HL-60 (cell line): ENCODE measurements around the gene GJC1.

Source experiments
- DNase-seq, 2 experiments: peaks; one replicate each; pipeline ENCODE4 v3.0.0-alpha.2; 2010 to 2020; ENCODE audit warnings: low read depth in 1 of 2, low spot score in 1 of 2
- H3K27ac ChIP-seq: fragments of 250-450 bp; sonication (Bioruptor Pico); replicated peaks from 2 replicates; pipeline ENCODE4 v1.5.1; 2020; ENCODE audit warnings: mild to moderate bottlenecking, moderate library complexity
- H3K27me3 ChIP-seq: fragments of 250-450 bp; sonication (Bioruptor Pico); 2 replicates; pipeline ENCODE4 v1.5.1; 2021; ENCODE audit warnings: mild to moderate bottlenecking, moderate library complexity; ENCODE audit not compliant: insufficient read depth, poor library complexity, severe bottlenecking
- H3K4me3 ChIP-seq: replicated peaks from 2 replicates; pipeline ENCODE4 v1.5.1; 2011; ENCODE audit warnings: mild to moderate bottlenecking, control low read depth, low read length; ENCODE audit not compliant: insufficient read depth
- GABPA ChIP-seq: IDR thresholded peaks from 2 replicates; pipeline ENCODE4 v1.6.1; 2012; ENCODE audit warnings: low read depth
- POLR2AphosphoS5 ChIP-seq: IDR thresholded peaks from 2 replicates; pipeline ENCODE4 v1.6.1; 2012; ENCODE audit warnings: low read depth
- SPI1 ChIP-seq: IDR thresholded peaks from 2 replicates; pipeline ENCODE4 v1.6.1; 2012; ENCODE audit warnings: low read depth, mild to moderate bottlenecking, borderline replicate concordance
- TF ChIP-seq, protein P1 (sequence below): IDR thresholded peaks from one replicate; pipeline ENCODE4 v1.5.1; 2011; ENCODE audit warnings: low read length, control low read depth, inconsistent platforms; ENCODE audit not compliant: insufficient read depth
- TF ChIP-seq, protein P2 (sequence below): IDR thresholded peaks from 2 replicates; pipeline ENCODE4 v1.6.1; 2012; ENCODE audit warnings: low read depth; ENCODE audit not compliant: insufficient replicate concordance

The GJC1 gene

DNA sequence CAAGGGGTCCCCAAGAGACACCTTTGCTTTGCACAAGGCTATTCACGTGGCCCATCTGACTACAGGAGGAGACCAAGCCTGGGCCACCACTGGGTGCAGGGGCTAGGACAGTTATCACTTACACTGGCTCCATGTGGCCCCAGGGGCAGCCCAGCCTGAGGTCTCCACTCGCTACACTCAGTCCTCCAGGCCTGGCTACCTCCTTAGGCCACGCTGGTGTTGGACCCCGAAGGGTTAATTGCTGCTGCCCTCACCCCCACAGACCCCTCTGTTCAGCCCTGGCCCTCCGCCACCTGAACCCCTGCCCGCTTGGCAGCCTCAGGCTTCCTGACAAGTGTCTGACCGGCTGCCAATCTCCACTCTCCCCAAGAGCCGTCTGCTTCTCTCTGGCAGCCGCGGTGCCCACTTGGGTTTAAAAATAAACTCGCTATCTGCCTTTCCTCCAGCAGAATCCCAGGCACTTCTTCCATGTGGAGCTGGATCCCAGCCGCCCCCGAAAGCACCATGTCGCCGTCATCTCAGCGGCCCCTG lies 43.5 kb downstream of the GJC1 start:
- Histone ChIP-seq H3K27ac (no peak overlapping the region), H3K27me3 (no peaks in the 10 kb centered on the region), H3K4me3 (no peak overlapping the region)
- TF ChIP-seq, protein P1, sequence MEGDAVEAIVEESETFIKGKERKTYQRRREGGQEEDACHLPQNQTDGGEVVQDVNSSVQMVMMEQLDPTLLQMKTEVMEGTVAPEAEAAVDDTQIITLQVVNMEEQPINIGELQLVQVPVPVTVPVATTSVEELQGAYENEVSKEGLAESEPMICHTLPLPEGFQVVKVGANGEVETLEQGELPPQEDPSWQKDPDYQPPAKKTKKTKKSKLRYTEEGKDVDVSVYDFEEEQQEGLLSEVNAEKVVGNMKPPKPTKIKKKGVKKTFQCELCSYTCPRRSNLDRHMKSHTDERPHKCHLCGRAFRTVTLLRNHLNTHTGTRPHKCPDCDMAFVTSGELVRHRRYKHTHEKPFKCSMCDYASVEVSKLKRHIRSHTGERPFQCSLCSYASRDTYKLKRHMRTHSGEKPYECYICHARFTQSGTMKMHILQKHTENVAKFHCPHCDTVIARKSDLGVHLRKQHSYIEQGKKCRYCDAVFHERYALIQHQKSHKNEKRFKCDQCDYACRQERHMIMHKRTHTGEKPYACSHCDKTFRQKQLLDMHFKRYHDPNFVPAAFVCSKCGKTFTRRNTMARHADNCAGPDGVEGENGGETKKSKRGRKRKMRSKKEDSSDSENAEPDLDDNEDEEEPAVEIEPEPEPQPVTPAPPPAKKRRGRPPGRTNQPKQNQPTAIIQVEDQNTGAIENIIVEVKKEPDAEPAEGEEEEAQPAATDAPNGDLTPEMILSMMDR, result no peak
- TF ChIP-seq, protein P2, sequence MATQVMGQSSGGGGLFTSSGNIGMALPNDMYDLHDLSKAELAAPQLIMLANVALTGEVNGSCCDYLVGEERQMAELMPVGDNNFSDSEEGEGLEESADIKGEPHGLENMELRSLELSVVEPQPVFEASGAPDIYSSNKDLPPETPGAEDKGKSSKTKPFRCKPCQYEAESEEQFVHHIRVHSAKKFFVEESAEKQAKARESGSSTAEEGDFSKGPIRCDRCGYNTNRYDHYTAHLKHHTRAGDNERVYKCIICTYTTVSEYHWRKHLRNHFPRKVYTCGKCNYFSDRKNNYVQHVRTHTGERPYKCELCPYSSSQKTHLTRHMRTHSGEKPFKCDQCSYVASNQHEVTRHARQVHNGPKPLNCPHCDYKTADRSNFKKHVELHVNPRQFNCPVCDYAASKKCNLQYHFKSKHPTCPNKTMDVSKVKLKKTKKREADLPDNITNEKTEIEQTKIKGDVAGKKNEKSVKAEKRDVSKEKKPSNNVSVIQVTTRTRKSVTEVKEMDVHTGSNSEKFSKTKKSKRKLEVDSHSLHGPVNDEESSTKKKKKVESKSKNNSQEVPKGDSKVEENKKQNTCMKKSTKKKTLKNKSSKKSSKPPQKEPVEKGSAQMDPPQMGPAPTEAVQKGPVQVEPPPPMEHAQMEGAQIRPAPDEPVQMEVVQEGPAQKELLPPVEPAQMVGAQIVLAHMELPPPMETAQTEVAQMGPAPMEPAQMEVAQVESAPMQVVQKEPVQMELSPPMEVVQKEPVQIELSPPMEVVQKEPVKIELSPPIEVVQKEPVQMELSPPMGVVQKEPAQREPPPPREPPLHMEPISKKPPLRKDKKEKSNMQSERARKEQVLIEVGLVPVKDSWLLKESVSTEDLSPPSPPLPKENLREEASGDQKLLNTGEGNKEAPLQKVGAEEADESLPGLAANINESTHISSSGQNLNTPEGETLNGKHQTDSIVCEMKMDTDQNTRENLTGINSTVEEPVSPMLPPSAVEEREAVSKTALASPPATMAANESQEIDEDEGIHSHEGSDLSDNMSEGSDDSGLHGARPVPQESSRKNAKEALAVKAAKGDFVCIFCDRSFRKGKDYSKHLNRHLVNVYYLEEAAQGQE, result no peak
- no peak for TF ChIP-seq SPI1
- TF ChIP-seq POLR2AphosphoS5, result no peak
- TF ChIP-seq GABPA, result no peak
- DNase-seq, result no peak

DNA sequence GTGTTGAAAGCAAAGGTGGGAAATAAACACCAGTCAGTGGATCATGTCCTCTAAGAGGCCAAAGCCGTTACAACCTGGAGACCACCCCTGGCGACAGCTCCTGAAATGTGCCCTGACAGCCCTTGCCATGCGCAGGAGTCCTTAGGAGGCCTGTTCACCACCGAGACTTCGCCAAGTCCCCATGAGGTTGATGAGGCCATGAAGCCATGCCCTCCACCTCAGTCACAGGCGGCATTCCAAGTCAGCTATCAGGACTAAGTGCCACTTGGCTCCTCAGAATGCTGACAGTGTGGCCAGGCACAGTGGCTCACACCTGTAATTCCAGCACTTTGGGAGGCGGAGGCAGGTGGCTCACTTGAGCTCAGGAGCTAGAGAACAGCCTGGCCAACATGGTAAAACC lies 44.2 kb downstream of the GJC1 start:
- TF ChIP-seq, protein P2, result no peak
- no peak for TF ChIP-seq SPI1
- TF ChIP-seq GABPA, result no peak
- no peak for TF ChIP-seq POLR2AphosphoS5
- TF ChIP-seq, protein P1, result no peak
- no peak overlapping the region for H3K27ac ChIP-seq
- no peak overlapping the region for H3K4me3 ChIP-seq
- DNase-seq, result no peak
- H3K27me3 ChIP-seq, result no peaks in the 10 kb centered on the region

DNA sequence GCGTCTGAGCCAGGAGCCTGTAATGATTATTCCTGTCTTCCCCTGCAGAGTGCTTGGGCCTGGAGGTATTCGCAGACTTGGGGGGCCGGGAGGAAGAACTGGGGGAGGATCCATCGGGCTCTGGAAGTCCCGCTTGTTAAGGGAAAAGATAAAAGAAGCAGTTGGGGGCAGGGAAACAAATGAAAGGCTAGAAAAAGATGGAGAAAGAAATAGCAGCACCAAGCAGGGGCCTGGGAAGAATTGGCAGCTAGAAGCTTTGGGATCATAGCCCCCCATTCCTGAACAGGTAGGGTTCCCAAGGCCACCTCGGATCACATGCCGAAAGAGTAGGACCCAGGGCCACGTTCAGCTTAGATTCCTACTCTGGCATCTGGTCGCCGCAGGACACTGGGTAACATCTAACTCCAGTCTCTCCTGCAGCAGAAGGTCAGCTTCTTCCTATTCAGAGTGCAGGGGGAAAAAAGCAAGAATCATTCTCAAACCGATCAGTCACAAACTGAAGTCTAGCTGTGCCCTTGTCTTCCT lies 47.7 kb downstream of the GJC1 start:
- no peak overlapping the region for H3K4me3 ChIP-seq

DNA sequence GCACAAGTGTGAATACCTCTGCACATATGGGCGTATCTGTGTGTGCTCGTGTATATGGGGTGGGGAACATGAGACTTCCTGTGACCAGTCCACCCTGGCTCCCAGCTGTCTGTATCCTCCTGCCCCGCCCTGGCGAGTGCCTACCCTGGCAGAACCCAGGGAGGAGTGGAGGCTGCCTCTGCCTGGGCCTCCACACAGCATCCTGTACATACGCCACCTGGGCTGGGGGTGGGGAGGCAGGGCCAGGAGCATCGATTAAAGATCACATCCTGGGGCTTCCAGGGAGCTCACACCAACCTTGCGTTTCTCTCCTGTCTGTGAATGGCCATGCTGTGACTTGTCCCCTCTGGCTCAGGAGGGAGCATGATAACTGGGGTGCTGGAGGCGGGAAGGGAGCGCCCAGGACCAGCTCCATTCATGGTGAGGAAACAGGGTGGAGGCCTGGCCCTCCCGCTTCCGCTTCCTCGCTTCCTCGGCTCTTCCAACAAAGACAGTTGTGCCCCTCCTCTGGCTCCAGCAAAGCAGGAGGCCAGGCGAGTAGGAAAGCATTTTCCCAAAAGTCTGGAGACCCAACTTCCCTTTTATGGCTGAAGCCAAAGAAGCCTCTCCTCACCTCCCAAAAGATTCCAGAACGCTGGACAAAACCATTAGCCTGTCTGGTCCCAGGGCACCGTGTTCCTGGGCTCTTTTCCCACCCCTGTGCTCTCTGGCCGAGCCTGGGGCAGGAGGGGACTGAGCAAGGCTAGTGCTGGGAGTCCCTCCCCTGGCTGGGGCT lies 48.3 kb downstream of the GJC1 start:
- no peak for DNase-seq
- Histone ChIP-seq H3K27me3 (no peaks in the 10 kb centered on the region), H3K4me3 (no peak overlapping the region), H3K27ac (no peak overlapping the region)
- no peak for TF ChIP-seq GABPA
- TF ChIP-seq POLR2AphosphoS5, result no peak
- TF ChIP-seq, protein P2, result no peak
- TF ChIP-seq, protein P1, result no peak
- no peak for TF ChIP-seq SPI1

More for the DNA sequence above, 47.7 kb downstream of the GJC1 start:
- Histone ChIP-seq H3K27me3 (no peaks in the 10 kb centered on the region), H3K27ac (no peak overlapping the region)
- no peak for DNase-seq
- TF ChIP-seq POLR2AphosphoS5 (no peak), SPI1 (no peak)
